HepG2 (cell line): ENCODE data around the gene ZNF514. TPM values are rescaled to one million over a fixed set of nuclear protein-coding genes. Genes with fewer than 3 reads are reported as not detected.

ENCODE experiments used
- ATAD3A ChIP-seq: sonication (generic); formaldehyde crosslinking; IDR thresholded peaks from 2 replicates; pipeline ENCODE4 v1.4.0; 2020; ENCODE audit warnings: missing genetic modification reagents
- ATF4 ChIP-seq, 2 experiments: fragments of 450-650 bp in 1 of 2; sonication (generic) in 1 of 2; formaldehyde crosslinking; IDR thresholded peaks; 2 replicates each; pipeline versions ENCODE4 v1.5.0 to v1.8.0; 2020 to 2022; ENCODE audit warnings: mild to moderate bottlenecking in 1 of 2, missing genetic modification reagents in 1 of 2
- FOXK1 ChIP-seq: sonication (generic); formaldehyde crosslinking; IDR thresholded peaks from 2 replicates; pipeline ENCODE4 v1.4.0; 2020; ENCODE audit warnings: low read depth, missing genetic modification reagents, borderline replicate concordance
- IRF9 ChIP-seq: sonication (generic); formaldehyde crosslinking; IDR thresholded peaks from 2 replicates; pipeline ENCODE4 v1.8.0; 2022; ENCODE audit warnings: missing genetic modification reagents, mild to moderate bottlenecking, borderline replicate concordance
- JUN ChIP-seq: sonication (generic); formaldehyde crosslinking; IDR thresholded peaks from 2 replicates; pipeline ENCODE4 v1.4.0; 2020; ENCODE audit warnings: mild to moderate bottlenecking, missing genetic modification reagents
- PITX1 ChIP-seq: sonication (generic); formaldehyde crosslinking; IDR thresholded peaks from 2 replicates; pipeline ENCODE4 v1.5.1; 2020; ENCODE audit warnings: mild to moderate bottlenecking, missing genetic modification reagents
- RBM22 ChIP-seq: fragments of 200-400 bp; formaldehyde crosslinking; optimal IDR thresholded peaks from 2 replicates; pipeline ENCODE3; 2017; ENCODE audit warnings: mild to moderate bottlenecking, low read length, moderate library complexity
- TFDP1 ChIP-seq: IDR thresholded peaks from 2 replicates; pipeline ENCODE4 v1.6.1; 2016; ENCODE audit warnings: missing compliant biosample characterization, missing genetic modification reagents, borderline replicate concordance
- ZBTB21 ChIP-seq: sonication (generic); formaldehyde crosslinking; IDR thresholded peaks from 2 replicates; pipeline ENCODE4 v1.4.0; 2020; ENCODE audit warnings: missing genetic modification reagents
- ZFP36L1 ChIP-seq: sonication (generic); formaldehyde crosslinking; IDR thresholded peaks from 2 replicates; pipeline ENCODE4 v1.8.0; 2022; ENCODE audit warnings: mild to moderate bottlenecking, missing genetic modification reagents, moderate library complexity
- ZHX2 ChIP-seq, 2 experiments: sonication (generic) in 1 of 2; formaldehyde crosslinking in 1 of 2; IDR thresholded peaks; 2 replicates each; pipeline versions ENCODE4 v1.6.1 to v1.9.0; 2014 to 2022; ENCODE audit warnings: antibody characterized with exemption in 1 of 2, borderline replicate concordance in 1 of 2, inconsistent platforms in 1 of 2, low read depth in 1 of 2, missing genetic modification reagents in 1 of 2
- ZNF234 ChIP-seq: sonication (generic); formaldehyde crosslinking; conservative IDR thresholded peaks from 2 replicates; pipeline ENCODE4 v1.5.1; 2020; ENCODE audit warnings: mild to moderate bottlenecking, missing genetic modification reagents
- ZNF34 ChIP-seq: sonication (generic); formaldehyde crosslinking; IDR thresholded peaks from 2 replicates; pipeline ENCODE4 v1.4.0; 2020; ENCODE audit warnings: mild to moderate bottlenecking, missing genetic modification reagents, borderline replicate concordance
- ZNF484 ChIP-seq: sonication (generic); formaldehyde crosslinking; IDR thresholded peaks from 2 replicates; pipeline ENCODE4 v1.5.1; 2020; ENCODE audit warnings: mild to moderate bottlenecking, low read depth, missing genetic modification reagents, borderline replicate concordance
- ZNF619 ChIP-seq: sonication (generic); formaldehyde crosslinking; IDR thresholded peaks from 2 replicates; pipeline ENCODE4 v1.4.0; 2020; ENCODE audit warnings: mild to moderate bottlenecking, missing genetic modification reagents
- ZNF841 ChIP-seq: sonication (generic); formaldehyde crosslinking; IDR thresholded peaks from 2 replicates; pipeline ENCODE4 v1.8.1; 2023; ENCODE audit warnings: missing genetic modification reagents, borderline replicate concordance
- ZSCAN22 ChIP-seq: sonication (generic); formaldehyde crosslinking; IDR thresholded peaks from 2 replicates; pipeline ENCODE4 v1.4.0; 2020; ENCODE audit warnings: mild to moderate bottlenecking, missing genetic modification reagents
- polyA plus RNA-seq, 8 experiments: library from polyadenylated mRNA; depleted of rRNA in 3 of 8; stranded (reverse) in 7 of 8; unstranded in 1 of 8; fragments of >200 nt; fragmentation: Illumina TruSeq in 4 of 8; extraction: Trizol in 4 of 8; gene quantifications; 2 replicates each; pipeline versions ENCODE4 v1.2.1 to v1.2.3, GENCODE V29; 2011 to 2016; ENCODE audit warnings: low read depth in 4 of 8, missing spikeins in 1 of 8, mixed read lengths in 1 of 8; ENCODE audit not compliant: insufficient read depth in 1 of 8
- total RNA-seq, 5 experiments: library from RNA; depleted of rRNA; stranded (reverse); fragments of >200 nt; fragmentation: Illumina TruSeq; extraction: Trizol; gene quantifications; 2 replicates each; pipeline ENCODE4 v1.2.3, GENCODE V29; 2016; ENCODE audit warnings: low read depth in 1 of 5

Gene ZNF514
- total and polyA plus RNA-seq, 2 of the 13 experiments (the other 11 are each of a cell fraction or from before 2014, with no cell fraction given) = 15.2 to 18.7 TPM

GRCh38 chr2:95165371-95166064 is 5.9 kb upstream of the ZNF514 start, which contains the start of gene ZNF2 (continued):
- peak; percentile 12 for TF ChIP-seq TFDP1
- no peak for TF ChIP-seq ZNF234 (CRISPR knock-in tag)
- no peak; a peak in 2 of 4 replicates for TF ChIP-seq ATF4 (CRISPR knock-in tag; IDR thresholded peaks at IDR 0.05)
- TF ChIP-seq IRF9 (CRISPR knock-in tag) = peak; percentile 97
- TF ChIP-seq ZSCAN22 = 0 out of 2 replicates have a peak, but pooled peaks have one; percentile 48
- 0 out of 2 replicates have a peak, but pooled peaks have one; percentile 29 for TF ChIP-seq ZNF841 (CRISPR knock-in tag)
- TF ChIP-seq PITX1 = peak; percentile 82
- peak; percentile 81 for TF ChIP-seq RBM22
- TF ChIP-seq ZNF619 (CRISPR knock-in tag) = peak; percentile 98
- TF ChIP-seq ZFP36L1 (CRISPR knock-in tag) = no peak; the same call in 1 of the 2 replicates
- TF ChIP-seq ZNF484 (CRISPR knock-in tag) = no peak
- no peak for TF ChIP-seq ZNF34 (CRISPR knock-in tag)
- TF ChIP-seq ZHX2 (IDR thresholded peaks at IDR 0.05; ENCODE audit: low read depth) = peak; percentile 98
- no peak for TF ChIP-seq ZHX2 (CRISPR knock-in tag; IDR thresholded peaks at IDR 0.05; ENCODE audit: borderline replicate concordance)
- peak; percentile 77; the same call in 1 of the 2 replicates for TF ChIP-seq JUN (CRISPR knock-in tag)
- TF ChIP-seq FOXK1 (CRISPR knock-in tag) = peak; percentile 91
- no peak for TF ChIP-seq ATAD3A (CRISPR knock-in tag)
- TF ChIP-seq ZBTB21 (CRISPR knock-in tag) = no peak; the same call in 1 of the 2 replicates
